Natural killer cell treated with Interleukin-12 subunit alpha and Interleukin-12 subunit beta and Interleukin-15 and Interleukin-18, amount 100 ng/mL, for 72 hours (primary cell): ENCODE measurements around the gene RNF208. TPM values are rescaled to one million over a fixed set of nuclear protein-coding genes. Genes with fewer than 3 reads are reported as not detected.
A peak's percentile ranks its signal among the peaks of the same experiment; 100 is the strongest.

Experiments
- ATAC-seq, 2 donors: fragments of 150-1000 bp; cut with Tn5 transposase in 1 of 2; sonication (Bioruptor Pico), chemical (Tn5 transposase) in 1 of 2; 2 replicates each; pipeline ENCODE4 v1.10.0; 2021
- DNase-seq: peaks from one replicate; pipeline ENCODE4 v3.0.0; 2022; ENCODE audit warnings: low spot score
- H3K27ac Mint-ChIP-seq, 2 donors: 1 replicate in 1 of 2; 2 replicates in 1 of 2; pipeline ENCODE4 v1.8.0; 2022; ENCODE audit warnings: mixed read lengths in 2 of 2, mild to moderate bottlenecking in 1 of 2, moderate library complexity in 1 of 2
- H3K27me3 Mint-ChIP-seq, 2 donors: 1 replicate in 1 of 2; 2 replicates in 1 of 2; pipeline ENCODE4 v1.8.0; 2022; ENCODE audit warnings: mixed read lengths in 2 of 2
- H3K36me3 Mint-ChIP-seq: one replicate; pipeline ENCODE4 v1.8.0; 2022; ENCODE audit warnings: mixed read lengths
- H3K4me1 Mint-ChIP-seq, 2 donors: 1 replicate in 1 of 2; 2 replicates in 1 of 2; pipeline ENCODE4 v1.8.0; 2022; ENCODE audit warnings: low read depth in 2 of 2, mixed read lengths in 2 of 2, mild to moderate bottlenecking in 1 of 2
- H3K4me3 Mint-ChIP-seq: one replicate; pipeline ENCODE4 v1.8.0; 2022; ENCODE audit warnings: mixed read lengths
- H3K9me3 Mint-ChIP-seq: 2 replicates; pipeline ENCODE4 v1.8.0; 2022; ENCODE audit warnings: mixed read lengths
- total RNA-seq, 2 donors: library from RNA; stranded (reverse); gene quantifications; one replicate each; pipeline ENCODE4 v1.2.3, GENCODE V29; 2022

The RNF208 gene
- total RNA-seq, 2 donors from 2014 or later, result 1.4 to 1.9 TPM

DNA sequence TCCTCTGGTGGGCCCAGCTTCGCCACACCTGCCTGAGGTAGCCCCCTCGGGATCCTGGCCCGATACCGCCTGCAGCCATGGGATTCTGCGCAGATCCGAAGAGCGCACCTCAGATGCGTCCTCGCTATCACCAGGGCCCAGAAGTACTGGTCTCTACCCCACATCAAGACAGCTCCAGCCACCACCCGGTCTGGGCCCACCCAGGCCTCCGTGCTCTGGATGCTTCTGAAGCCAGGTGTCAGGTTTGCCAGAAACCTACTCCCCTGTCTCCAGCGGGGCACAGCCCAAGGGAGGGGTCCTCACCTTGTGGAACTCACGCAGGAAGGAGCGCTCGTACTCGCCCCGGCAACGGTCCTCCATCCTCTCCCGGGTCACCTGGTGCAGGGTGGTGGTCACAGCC lies 36.1 kb downstream of the RNF208 start:
- DNase-seq (no peak), ATAC-seq (no peak)
- H3K9me3 Mint-ChIP-seq, result no peaks in the 10 kb centered on the region
- peaks cover 6% of the 10 kb centered on the region for H3K36me3 Mint-ChIP-seq
- H3K4me1 Mint-ChIP-seq, result peaks cover 19 to 26% of the 10 kb centered on the region in 2 donors
- no peak overlapping the region for H3K4me3 Mint-ChIP-seq
- no peaks in the 10 kb centered on the region for H3K27me3 Mint-ChIP-seq
- H3K27ac Mint-ChIP-seq, result no peak overlapping the region

DNA sequence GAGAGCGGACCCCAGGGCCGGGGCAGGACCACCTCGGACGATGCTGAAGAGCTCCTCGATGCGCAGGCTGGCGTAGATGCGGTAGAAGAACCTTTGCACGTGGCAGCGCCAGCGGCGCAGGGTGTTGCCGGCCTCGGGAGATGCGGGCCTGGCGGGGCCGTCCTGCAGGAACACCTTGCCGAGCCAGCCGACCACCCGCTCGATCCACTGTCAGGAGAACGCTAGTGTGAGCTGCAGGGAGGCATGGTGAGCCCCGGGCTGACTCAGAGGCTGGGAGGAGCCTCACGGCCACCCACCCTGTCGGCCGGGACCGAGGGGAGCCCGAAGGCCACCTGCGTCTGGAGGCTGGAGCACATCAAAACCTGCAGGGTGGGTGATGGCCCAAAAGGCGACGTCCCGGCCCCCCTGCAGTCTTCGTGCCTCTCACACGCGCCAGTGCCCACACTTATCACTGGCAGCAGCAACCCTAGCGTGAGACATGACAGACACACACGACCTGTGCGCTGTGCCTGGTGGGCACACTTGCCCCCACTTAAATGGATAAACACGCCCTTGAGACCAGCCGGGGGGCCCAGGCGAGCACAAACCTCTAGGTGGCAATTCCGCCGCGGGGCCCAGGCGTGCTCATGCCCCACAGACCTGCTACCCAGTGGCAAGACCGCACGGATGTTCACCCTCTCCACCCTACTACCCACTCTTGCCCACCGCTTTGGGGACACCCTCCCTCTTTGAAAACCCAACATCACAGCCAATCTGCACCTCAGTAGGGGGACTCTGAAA lies 37.0 kb downstream of the RNF208 start:
- DNase-seq (no peak), ATAC-seq (no peak)
- Mint-ChIP-seq H3K36me3 (peaks cover 6% of the 10 kb centered on the region), H3K4me1 (peaks cover 13 to 23% of the 10 kb centered on the region in 2 donors), H3K27me3 (no peaks in the 10 kb centered on the region), H3K9me3 (no peaks in the 10 kb centered on the region), H3K27ac (no peak overlapping the region), H3K4me3 (no peak overlapping the region)

- ATAC-seq, result no peak
- Mint-ChIP-seq H3K36me3 (peaks cover 6% of the 10 kb centered on the region), H3K4me3 (no peak overlapping the region)
These were observed 38.0 kb downstream of the RNF208 start for GRCh38 chr9:137183980-137184595.

GRCh38 chr9:137182836-137183235 lies 39.2 kb downstream of the RNF208 start:
- Mint-ChIP-seq H3K9me3 (no peaks in the 10 kb centered on the region), H3K27ac (no peak overlapping the region), H3K4me3 (no peak overlapping the region), H3K27me3 (no peaks in the 10 kb centered on the region), H3K36me3 (peaks cover 6% of the 10 kb centered on the region), H3K4me1 (peaks cover 13 to 20% of the 10 kb centered on the region in 2 donors)
- DNase-seq (no peak), ATAC-seq (no peak)

More at GRCh38 chr9:137183980-137184595, 38.0 kb downstream of the RNF208 start:
- Mint-ChIP-seq H3K4me1 (peaks cover 13 to 22% of the 10 kb centered on the region in 2 donors), H3K27me3 (no peaks in the 10 kb centered on the region), H3K27ac (no peak overlapping the region), H3K9me3 (no peaks in the 10 kb centered on the region)
- no peak for DNase-seq

- Mint-ChIP-seq H3K27me3 (no peaks in the 10 kb centered on the region), H3K27ac (no peak overlapping the region), H3K36me3 (peaks cover 6% of the 10 kb centered on the region), H3K9me3 (no peaks in the 10 kb centered on the region), H3K4me1 (peaks cover 7 to 15% of the 10 kb centered on the region in 2 donors), H3K4me3 (no peak overlapping the region)
- DNase-seq, result no peak
- peak in 1 of 2 donors; percentile 6 for ATAC-seq
These were observed 40.4 kb downstream of the RNF208 start for GRCh38 chr9:137181680-137182079.

DNA sequence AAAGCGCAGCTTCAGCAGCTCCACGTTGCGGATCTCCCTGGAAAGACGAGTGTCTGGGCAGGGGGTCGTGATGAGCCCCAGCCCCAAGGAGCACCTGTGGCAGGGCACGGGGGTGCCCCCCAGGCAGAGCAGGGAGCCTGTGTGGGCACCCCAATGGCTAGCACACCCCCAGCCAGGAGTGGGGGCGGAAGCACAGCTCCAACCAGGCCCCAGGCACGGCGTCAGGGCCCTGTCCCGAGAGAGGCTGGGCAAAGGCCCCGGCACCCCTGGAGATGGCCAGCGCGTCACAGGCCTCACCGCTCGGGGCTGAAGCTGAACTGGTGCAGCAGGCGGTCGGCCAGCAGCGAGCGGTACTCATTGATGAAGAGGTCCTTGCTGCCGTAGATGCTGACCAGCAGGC lies 41.5 kb downstream of the RNF208 start:
- no peak for ATAC-seq

GRCh38 chr9:137179761-137180160 lies 42.3 kb downstream of the RNF208 start:
- Mint-ChIP-seq H3K27me3 (no peaks in the 10 kb centered on the region), H3K27ac (no peak overlapping the region), H3K9me3 (no peaks in the 10 kb centered on the region), H3K36me3 (peaks cover 6% of the 10 kb centered on the region), H3K4me1 (peaks cover 7 to 15% of the 10 kb centered on the region in 2 donors), H3K4me3 (no peak overlapping the region)
- ATAC-seq, result no peak
- no peak for DNase-seq

More for the DNA sequence above, 41.5 kb downstream of the RNF208 start:
- no peak overlapping the region for H3K4me3 Mint-ChIP-seq
- no peak overlapping the region for H3K27ac Mint-ChIP-seq
- DNase-seq, result no peak
- peaks cover 7 to 15% of the 10 kb centered on the region in 2 donors for H3K4me1 Mint-ChIP-seq
- no peaks in the 10 kb centered on the region for H3K27me3 Mint-ChIP-seq
- peaks cover 6% of the 10 kb centered on the region for H3K36me3 Mint-ChIP-seq
- no peaks in the 10 kb centered on the region for H3K9me3 Mint-ChIP-seq

GRCh38 chr9:137178939-137179630 lies 43.0 kb downstream of the RNF208 start:
- no peak for ATAC-seq
- Mint-ChIP-seq H3K4me3 (no peak overlapping the region), H3K27me3 (no peaks in the 10 kb centered on the region), H3K27ac (no peak overlapping the region), H3K9me3 (no peaks in the 10 kb centered on the region), H3K4me1 (peaks cover 2 to 11% of the 10 kb centered on the region in 2 donors), H3K36me3 (peaks cover 3% of the 10 kb centered on the region)
- no peak for DNase-seq

- H3K36me3 Mint-ChIP-seq, result no peaks in the 10 kb centered on the region
- peaks cover 0 to 10% of the 10 kb centered on the region in 2 donors for H3K4me1 Mint-ChIP-seq
- DNase-seq (no peak), ATAC-seq (no peak)
- H3K4me3 Mint-ChIP-seq, result no peak overlapping the region
- no peaks in the 10 kb centered on the region for H3K9me3 Mint-ChIP-seq
- no peaks in the 10 kb centered on the region for H3K27me3 Mint-ChIP-seq
- no peak overlapping the region for H3K27ac Mint-ChIP-seq
These were observed 43.7 kb downstream of the RNF208 start for GRCh38 chr9:137178201-137178938.

DNA sequence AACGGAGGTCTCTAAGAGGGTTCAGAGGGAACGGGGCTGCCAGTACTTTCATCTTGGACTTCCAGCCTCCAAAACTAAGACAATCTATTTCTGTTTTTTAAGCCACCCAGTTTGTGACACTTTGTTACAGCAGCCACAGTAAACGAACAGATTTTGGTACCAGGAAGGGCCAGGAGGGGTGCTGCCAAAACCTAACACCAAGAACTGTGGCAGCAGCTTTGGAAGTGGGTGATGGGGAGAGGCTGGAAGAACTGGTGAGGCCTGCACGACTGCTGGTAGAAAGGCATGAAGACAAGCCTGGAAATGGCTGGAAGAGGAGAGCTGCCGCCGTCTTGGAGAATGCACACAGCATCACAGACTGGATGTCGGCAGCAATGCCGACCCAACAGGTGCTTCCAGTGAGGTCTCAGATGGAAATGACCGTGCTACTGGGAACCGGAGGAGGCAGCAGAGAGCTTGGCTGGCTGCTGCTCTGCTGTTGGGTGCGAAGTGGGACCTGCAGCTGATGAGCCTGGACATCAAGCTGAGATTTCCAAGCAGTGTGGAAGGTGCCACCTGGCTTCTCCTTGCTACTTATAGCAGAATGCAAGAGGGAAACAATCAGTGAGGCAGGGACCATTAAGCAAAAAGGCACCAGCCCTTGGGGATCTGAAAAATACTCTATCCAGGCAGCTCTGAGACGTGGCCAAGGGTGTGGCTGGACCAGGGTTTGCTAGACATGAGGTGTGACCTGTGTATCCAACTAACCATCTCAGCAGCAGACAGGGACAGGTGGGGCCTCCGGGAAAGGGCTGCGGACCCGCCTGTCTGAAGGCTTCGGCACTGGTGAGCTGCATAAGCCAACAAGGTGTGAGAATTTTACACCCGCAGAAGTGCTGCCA lies 45.5 kb downstream of the RNF208 start:
- no peak overlapping the region for H3K27ac Mint-ChIP-seq
- peaks cover 0 to 6% of the 10 kb centered on the region in 2 donors for H3K4me1 Mint-ChIP-seq
- ATAC-seq (no peak), DNase-seq (no peak)
- H3K36me3 Mint-ChIP-seq, result no peaks in the 10 kb centered on the region
- peaks cover 0 to under 1% of the 10 kb centered on the region in 2 donors for H3K27me3 Mint-ChIP-seq
- no peaks in the 10 kb centered on the region for H3K9me3 Mint-ChIP-seq
- no peak overlapping the region for H3K4me3 Mint-ChIP-seq

DNA sequence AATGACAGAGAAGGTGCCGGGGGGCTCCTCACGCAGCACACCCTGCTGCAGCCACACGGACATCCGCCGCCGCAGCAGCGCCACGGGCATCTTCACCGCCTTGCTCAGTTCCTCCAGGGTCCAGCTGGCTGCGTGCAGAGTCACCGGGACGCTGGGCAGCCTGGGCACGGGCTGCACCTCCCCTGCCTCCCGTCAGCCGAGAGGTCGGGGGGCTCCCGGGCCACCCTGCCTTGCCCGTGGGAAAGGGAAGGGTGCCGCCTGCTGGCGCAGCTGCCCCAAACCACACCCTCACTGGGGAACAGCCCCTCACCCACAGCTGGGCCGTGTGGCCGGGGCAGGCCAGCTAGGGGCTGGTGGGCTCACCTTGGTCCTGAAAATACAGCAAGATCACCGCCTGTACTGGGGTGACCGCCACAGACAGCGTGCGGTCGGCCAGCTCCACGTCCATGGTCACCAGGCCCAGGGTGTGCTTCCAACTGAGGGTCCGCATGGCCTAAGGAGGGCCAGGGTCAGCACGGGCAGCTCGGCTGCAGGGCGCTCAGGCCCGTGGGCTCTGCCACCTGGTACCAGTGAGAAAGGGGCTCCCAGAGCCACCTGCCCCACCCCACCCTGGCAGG lies 46.6 kb downstream of the RNF208 start:
- H3K9me3 Mint-ChIP-seq, result no peaks in the 10 kb centered on the region
- DNase-seq (no peak), ATAC-seq (no peak)
- H3K27ac Mint-ChIP-seq, result no peak overlapping the region
- H3K36me3 Mint-ChIP-seq, result no peaks in the 10 kb centered on the region
- peaks cover 0 to 3% of the 10 kb centered on the region in 2 donors for H3K27me3 Mint-ChIP-seq
- H3K4me3 Mint-ChIP-seq, result no peak overlapping the region
- H3K4me1 Mint-ChIP-seq, result peaks cover 0 to 6% of the 10 kb centered on the region in 2 donors

DNA sequence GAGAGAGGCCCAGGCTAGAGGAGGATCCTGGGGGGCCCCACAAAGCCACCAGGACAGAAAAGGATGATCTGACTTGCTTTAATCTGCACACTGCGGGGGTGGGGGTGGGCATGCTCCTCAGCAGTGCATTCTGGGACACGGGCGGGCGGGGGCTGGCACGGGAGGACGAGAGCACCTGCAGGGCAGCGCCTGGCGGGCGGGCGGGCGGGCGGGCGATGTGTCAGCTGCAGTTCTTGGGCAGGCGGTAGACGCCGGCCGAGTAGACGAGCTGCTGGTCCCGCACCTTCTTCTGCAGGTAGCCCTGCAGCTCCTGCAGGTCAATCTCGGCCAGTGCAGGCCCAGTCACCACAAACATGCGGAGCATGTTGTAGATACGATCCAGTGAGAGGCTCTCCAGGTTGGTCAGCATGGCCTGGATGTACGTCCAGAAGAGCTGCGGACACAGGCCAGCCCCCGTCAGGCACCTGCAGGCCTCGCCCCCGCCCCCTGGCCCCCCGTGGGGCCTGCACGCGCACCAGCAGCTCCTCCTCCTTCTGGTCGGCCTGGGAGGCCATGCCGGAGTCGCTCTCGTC lies 47.2 kb downstream of the RNF208 start:
- Mint-ChIP-seq H3K27me3 (peaks cover 0 to 4% of the 10 kb centered on the region in 2 donors), H3K4me1 (peaks cover 0 to 6% of the 10 kb centered on the region in 2 donors), H3K27ac (no peak overlapping the region), H3K9me3 (no peaks in the 10 kb centered on the region), H3K4me3 (no peak overlapping the region), H3K36me3 (no peaks in the 10 kb centered on the region)
- ATAC-seq, result no peak
- DNase-seq, result no peak
